COLO668 (cell line): ENCODE measurements around the gene TGFBR3.
"Not testable (repeated sequence)": the region's sequence is repeated elsewhere in the genome, so short reads cannot be mapped to it uniquely, and the experiment has no call there.

Experiments
- DNase-seq: peaks from one replicate; lab custom pipeline; 2025; ENCODE audit not compliant: unreplicated experiment; lab: John Stamatoyannopoulos, UW

The TGFBR3 gene

DNA sequence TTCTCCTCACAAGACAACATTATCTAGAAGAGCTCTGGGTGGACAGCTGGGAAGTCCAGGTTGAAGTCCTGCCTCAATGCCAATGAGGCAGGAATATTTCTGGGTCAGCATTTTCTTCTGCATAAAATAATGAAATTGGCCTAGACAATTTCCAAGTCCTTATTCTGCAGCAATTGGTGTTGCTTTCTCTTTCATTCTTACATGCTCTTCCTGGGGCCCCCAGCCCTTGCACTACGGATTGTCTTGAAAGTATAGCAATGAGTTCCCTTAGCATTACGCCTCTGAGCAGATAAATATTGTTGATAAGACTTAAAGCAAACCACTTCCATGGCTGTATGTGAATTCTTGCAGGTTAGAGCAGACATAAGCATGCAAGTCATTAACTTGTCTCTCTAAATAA, 188.5 kb downstream of the TGFBR3 start:
- DNase-seq = no peak

- no peak for DNase-seq
Measured at GRCh38 chr1:91696321-91696720, 189.6 kb downstream of the TGFBR3 start.

DNA sequence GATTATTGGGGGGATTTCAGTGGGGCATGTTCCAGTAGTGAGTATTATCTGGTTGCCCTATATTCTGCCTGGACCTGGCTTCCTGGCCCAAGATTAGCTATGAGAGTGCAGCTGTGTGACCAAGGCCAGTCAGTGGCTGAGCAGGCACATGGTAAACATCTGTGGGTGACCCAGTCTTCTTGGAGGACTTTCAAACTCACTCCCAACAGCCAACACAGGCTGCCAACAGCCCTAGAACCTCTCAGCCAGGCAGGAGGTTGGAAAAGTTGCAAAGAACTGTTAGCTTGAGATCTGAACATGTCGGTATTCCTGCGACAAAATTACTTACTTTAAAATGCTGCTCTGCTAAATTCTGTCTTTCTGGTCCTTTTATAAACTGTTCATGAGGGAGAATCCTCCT, 192.4 kb downstream of the TGFBR3 start:
- DNase-seq = no peak

DNA sequence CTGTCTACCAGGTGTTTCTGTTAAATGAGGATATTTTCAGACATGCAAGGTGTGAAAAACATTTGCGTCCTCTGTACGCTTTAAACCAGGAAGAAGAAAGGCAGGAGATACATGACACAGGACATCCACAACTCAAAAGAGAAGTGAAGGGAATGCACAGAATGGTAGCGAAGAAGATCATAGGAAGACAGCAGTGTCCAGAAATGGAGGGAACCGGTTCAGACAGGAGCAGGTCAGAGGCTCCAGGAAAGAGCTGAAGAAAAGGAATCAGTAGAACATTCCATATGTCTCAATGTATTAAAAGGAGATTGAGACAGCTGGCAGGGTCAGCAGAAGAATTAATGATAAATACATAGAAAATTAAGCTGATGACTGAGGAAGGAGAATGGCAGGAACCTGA, 194.4 kb downstream of the TGFBR3 start:
- DNase-seq = no peak

DNA sequence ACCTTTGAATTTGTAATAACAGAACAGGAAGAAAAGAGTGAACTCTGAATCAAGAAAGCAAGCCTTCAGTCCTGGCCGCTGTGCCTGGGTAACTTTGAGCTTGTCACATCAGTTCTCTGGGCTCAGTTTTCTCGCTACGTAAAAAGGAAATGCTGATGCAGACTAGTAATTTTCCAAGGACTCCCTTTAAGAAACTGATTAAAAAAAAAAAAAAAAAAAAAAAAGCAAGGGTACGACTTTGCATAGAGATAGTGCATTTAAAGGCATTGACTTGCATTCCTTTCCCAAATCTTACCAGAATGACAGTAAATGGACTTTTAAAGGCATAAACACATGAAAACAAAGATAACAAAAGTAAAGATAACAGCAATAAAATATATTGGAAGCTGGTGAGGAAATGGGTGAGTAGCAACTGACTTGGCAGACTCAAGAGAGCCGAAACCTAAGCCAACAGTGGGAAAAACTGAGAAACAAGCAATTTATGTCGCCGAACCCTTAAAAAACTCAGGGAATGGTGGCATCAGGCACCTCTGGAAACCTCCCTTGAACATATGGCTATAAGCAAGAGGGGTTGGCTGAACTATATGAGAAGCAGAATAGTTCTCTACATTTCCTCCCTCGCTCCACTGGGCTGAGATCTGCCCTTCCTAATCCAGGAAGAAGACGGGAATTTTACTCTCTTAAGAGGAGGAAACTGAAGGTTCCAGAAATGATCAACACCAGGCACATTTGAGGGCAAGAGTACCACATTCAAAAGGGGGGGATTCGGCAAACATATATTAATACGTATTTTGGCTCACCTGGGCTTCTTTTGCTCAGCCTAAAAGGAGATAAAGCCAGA, 196.1 kb downstream of the TGFBR3 start:
- DNase-seq = no peak

GRCh38 chr1:91687452-91687851, 198.5 kb downstream of the TGFBR3 start:
- DNase-seq = no peak

DNA sequence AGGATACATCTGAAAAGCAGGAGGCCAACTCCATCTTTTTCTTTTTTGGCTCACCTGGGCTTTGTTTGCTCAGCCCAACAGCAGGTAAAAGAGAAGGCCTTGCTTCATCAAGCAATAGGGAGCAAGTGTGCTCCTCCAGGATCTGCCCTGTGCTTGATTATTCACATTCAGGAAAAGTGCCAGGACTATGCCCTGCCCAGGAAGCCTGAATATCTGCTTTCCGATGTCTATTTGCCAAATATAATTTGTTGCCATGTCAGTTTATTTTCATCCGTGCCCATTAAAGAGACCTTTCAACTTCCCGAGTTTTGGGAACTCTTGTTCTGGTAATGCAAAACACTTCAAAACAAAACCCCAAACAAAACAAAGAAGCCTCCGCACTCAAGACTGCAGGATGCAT, 200.0 kb downstream of the TGFBR3 start:
- DNase-seq = no peak

GRCh38 chr1:91684481-91685196, 201.3 kb downstream of the TGFBR3 start:
- no peak for DNase-seq

DNA sequence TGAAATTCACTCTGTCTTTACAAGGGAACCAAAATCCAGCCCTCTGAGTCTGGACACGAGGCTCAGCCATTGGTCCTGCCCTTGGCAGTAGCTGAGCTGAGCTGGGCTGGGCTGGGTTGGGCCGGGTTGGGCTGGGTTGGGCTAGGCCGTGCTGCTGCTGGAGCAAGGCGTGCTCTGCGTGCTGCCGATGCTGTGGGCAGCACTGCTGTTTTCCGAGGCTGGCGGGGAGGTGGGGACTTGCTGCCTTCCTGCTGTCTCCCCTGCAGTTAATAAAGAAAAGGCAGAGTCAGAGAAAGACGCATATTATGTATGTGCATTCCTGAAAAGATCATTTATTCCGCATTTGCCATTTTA, 202.4 kb downstream of the TGFBR3 start:
- no peak for DNase-seq

- DNase-seq = no peak
Measured at GRCh38 chr1:91682882-91683597, 202.9 kb downstream of the TGFBR3 start.

GRCh38 chr1:91680556-91681155, 205.3 kb downstream of the TGFBR3 start:
- DNase-seq = no peak

DNA sequence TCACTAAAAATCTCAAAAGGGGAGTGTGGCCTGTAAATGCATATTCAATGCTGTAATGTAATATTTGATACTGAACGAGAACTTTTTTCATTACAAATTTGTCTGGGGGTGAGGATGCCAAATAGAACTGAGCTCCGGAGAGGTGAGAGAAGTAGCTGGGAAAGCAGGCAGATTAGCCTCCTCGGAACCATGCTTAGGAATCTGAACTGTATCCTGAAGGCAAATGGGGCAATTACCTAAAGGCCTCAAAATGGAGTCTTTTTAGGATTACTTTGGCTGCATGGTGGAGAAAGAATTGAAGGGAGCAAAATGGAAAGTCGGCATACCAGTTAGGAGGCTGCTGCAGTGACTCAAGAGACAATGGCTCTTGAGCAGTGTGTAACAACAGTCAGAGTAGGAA, 206.5 kb downstream of the TGFBR3 start:
- no peak for DNase-seq

- no peak for DNase-seq
Measured at GRCh38 chr1:91676030-91676429, 209.9 kb downstream of the TGFBR3 start.

DNA sequence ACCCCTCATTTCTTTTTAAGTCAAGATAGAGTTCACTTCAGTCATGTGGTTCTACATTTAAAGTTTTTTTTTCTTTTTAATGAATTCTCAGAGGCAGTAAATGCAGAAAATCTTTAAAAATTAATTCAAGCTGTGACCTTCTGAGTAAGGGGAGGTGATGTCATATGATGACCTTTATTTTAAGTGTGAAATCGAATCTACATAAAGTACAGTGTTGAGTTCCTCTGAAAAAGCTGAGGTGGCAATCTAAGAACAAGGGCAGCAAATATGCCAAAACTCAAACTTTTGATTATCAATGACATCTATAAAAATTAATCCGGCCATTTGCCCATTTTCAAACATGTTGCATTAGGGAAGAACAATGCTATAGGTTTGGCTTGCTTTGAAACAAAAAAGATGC, 211.8 kb downstream of the TGFBR3 start:
- no peak for DNase-seq

GRCh38 chr1:91673613-91674012, 212.3 kb downstream of the TGFBR3 start:
- DNase-seq = no peak

DNA sequence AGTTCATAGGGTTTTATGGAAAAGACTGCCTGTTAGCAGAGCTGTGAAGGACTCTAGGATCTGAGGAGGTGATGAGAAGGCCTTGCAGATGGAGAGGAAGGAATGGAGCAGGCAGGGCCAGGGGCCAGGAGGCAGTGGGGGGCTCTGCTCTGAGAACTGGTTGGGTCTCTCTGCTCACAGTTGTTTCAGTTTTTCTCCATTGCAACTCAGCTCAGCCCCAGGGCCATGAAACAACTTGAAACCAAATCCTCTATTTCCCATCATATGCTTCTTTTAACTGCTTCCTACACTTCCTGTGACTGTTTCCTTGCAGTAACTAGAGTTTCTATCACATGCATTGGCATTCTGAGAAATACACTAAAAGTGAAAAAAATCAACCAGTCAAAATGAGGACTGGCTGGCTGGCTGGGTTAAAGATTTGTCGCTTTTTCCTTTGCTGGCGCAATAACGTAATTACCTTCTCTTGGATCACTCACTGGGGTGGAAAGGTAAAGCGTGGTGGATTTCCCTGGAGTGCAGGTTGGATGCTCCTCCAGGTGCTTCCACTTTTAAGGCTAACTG, 213.3 kb downstream of the TGFBR3 start:
- no peak for DNase-seq

DNA sequence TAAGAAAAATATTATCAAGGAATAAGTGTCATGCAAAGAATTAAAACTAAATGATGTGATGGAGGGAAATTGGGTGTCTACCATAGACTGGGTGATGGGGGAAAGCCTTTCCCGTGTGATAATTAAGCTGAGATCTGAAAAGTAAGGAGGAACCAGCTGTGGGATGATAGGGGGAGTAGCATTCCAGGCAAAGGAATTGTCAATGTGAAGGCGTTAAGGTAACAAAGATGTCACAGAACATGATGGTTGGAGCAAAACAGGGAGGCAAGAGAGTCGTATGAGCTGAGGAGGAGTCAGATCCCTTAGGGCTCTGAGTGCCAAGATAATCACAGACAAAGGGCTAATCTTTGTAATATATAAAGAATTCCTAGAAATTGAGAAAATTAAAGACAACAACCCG, 215.2 kb downstream of the TGFBR3 start:
- no peak for DNase-seq

- no peak for DNase-seq
Measured at GRCh38 chr1:91669584-91670350, 216.2 kb downstream of the TGFBR3 start.

GRCh38 chr1:91666651-91667050, 219.3 kb downstream of the TGFBR3 start:
- not testable (repeated sequence) for DNase-seq

- DNase-seq = no peak
Measured at GRCh38 chr1:91661121-91661520, 224.8 kb downstream of the TGFBR3 start.
